ENCODE measurements around the gene ZNF134.
A peak's percentile ranks its signal among the peaks of the same experiment; 100 is the strongest.

Gene ZNF134

DNA sequence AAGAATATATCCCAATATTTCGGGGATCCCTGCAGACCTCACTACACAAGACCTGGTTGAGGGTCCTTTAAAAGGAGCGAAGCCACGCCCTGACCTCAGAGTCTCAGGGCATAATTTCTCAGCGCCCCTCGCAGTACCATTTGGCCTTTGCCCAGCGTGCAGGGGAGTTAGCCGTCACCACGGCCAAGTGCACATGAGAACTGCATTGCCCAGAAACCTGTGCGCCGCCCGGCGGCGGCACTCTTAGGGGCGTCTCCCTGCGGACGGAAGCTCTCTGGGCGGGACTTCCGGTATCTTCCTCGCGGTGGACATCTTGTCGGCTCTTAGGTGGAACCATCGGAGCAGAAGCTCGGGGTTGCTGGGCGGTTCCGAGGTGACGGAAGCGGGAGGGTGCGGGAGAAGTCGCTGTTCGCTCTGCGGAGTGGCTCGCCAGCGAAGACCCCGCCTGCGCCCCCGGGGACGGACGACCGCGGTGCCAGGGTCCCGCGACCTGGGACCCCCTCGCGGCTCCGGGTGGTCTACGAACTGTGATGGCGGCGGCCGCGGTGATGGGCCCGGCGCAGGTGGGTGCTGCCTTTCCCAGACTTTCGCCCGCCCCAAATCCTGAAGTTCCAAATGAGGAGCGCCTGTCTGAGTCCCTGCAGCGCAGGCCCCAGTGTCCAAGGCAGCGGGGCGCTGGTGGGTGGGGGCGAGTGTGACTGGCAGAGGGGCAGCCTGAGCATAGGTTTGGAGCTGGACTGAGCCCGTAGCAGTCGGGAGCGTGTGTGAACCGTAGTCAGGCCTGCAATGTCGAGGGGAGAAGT lies at the start of gene ZNF134:
TSS of gene ZNF134 (plus strand) at position 302 of the 803 bp plus-strand sequence. CDS start 5,227 bp downstream, outside the sequence.
- DNase-seq (ENCODE audit: extremely low read depth, low read depth) = peak; percentile 49
- TF ChIP-seq, protein P1, sequence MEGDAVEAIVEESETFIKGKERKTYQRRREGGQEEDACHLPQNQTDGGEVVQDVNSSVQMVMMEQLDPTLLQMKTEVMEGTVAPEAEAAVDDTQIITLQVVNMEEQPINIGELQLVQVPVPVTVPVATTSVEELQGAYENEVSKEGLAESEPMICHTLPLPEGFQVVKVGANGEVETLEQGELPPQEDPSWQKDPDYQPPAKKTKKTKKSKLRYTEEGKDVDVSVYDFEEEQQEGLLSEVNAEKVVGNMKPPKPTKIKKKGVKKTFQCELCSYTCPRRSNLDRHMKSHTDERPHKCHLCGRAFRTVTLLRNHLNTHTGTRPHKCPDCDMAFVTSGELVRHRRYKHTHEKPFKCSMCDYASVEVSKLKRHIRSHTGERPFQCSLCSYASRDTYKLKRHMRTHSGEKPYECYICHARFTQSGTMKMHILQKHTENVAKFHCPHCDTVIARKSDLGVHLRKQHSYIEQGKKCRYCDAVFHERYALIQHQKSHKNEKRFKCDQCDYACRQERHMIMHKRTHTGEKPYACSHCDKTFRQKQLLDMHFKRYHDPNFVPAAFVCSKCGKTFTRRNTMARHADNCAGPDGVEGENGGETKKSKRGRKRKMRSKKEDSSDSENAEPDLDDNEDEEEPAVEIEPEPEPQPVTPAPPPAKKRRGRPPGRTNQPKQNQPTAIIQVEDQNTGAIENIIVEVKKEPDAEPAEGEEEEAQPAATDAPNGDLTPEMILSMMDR (IDR thresholded peaks at IDR 0.05; ENCODE audit: low read depth, low read length) = peak; percentile 22

DNA sequence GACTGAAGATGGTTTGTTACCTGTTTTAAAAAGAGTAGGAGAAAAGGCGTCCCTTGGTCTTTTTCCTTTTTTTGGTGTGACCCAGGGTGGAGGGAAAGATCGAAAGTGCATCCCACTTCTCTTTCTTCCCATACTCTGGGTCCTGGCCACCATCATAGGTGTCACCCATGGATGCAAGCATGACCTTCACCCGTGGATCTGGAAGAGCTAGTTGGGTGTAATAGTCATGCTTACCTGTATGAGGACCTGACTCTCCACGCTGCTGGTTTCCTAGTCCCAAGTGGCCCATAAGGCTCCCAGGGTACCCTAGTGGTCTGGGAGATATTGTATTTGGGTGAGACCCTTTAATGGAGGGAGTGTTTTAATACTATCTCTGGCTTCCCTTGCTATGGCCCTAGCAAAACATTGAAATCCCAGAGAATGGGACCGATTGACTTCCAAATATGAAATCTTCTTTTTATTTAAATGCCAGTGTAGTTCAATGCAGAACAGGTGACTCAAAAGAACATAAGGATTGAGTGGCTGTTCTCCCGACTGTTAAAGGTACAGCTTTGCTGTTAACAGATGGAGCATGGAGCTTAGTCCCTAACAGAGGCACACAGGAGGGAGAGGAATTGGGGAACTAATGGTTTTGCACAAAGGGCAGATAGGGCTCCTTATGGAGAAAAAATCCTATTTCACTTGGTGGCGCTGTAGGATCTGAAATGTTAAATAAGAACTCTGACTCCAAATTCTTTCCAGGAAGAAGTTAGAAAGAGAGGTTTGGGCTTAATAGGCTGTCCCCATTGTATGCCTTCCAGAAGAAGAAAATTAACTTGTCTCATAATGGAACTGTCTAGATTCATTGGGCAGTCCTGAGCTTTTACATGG lies 47.4 kb upstream of the ZNF134 start:
- TF ChIP-seq, protein P1 (IDR thresholded peaks at IDR 0.05; ENCODE audit: low read depth, low read length) = no peak
- DNase-seq (ENCODE audit: extremely low read depth, low read depth) = no peak

DNA sequence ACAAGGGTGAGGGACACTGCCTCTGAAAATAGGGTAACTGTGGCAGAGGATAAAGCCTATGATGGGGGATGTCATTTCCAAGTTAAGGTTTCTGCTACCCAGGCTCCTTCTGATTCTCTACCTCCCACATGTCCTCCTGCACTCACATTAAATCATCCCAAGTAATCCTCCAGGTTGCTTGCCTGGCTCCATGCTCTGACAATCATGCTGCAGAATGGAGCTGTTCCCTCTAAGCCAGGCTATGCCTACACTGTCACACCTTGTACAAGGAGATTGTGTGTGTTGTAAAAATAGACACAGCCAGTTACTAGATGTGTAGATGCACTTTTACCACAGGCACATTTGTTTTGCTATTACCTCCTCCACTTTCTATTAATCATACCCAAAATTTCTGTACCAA lies 43.3 kb upstream of the ZNF134 start:
- DNase-seq (ENCODE audit: extremely low read depth, low read depth) = no peak
- TF ChIP-seq, protein P1 (IDR thresholded peaks at IDR 0.05; ENCODE audit: low read depth, low read length) = no peak

DNA sequence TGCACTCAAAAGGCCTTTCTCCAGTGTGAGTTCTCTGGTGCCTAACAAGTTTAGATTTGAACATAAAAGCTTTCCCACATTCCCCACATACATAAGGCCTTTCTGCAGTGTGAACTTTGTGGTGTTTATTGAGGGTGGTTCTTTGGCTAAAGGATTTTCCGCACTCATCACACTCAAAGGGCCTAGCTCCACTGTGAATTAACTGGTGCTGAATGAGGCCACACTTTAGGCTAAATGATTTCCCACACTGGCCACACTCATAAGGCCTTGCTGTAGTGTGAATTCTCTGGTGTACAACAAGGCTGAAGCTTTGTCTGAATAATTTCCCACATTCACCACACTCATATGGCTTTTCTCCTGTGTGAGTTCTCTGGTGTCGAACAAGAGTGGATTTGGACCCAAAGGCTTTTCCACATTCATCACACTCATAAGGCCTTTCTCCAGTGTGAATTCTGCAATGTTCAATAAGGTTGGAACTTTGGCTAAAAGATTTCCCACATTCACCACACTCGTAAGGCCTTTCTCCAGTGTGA lies 41.6 kb upstream of the ZNF134 start:
- DNase-seq (ENCODE audit: extremely low read depth, low read depth) = no peak
- TF ChIP-seq, protein P1 (IDR thresholded peaks at IDR 0.05; ENCODE audit: low read depth, low read length) = no peak

DNA sequence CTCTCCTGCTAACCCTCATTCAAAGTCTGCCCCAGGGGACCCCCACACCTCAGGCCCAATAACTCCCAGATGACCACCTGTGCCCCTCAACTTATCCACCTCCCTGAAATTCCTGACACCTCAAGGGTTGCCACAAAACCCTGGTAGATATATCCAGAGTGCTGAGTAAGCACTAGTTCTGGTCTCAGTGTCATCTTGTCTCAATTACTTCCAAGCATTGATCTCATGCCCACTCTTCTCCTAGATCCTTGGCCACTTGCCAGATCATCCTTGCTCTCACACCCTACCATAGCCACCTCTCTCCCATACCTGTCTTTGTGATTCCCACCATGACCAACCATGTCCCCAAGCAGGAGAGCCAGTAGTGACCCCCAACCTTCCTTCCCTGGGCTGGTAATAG lies 37.4 kb upstream of the ZNF134 start:
- no peak for DNase-seq (ENCODE audit: extremely low read depth, low read depth)
- TF ChIP-seq, protein P1 (IDR thresholded peaks at IDR 0.05; ENCODE audit: low read depth, low read length) = no peak

DNA sequence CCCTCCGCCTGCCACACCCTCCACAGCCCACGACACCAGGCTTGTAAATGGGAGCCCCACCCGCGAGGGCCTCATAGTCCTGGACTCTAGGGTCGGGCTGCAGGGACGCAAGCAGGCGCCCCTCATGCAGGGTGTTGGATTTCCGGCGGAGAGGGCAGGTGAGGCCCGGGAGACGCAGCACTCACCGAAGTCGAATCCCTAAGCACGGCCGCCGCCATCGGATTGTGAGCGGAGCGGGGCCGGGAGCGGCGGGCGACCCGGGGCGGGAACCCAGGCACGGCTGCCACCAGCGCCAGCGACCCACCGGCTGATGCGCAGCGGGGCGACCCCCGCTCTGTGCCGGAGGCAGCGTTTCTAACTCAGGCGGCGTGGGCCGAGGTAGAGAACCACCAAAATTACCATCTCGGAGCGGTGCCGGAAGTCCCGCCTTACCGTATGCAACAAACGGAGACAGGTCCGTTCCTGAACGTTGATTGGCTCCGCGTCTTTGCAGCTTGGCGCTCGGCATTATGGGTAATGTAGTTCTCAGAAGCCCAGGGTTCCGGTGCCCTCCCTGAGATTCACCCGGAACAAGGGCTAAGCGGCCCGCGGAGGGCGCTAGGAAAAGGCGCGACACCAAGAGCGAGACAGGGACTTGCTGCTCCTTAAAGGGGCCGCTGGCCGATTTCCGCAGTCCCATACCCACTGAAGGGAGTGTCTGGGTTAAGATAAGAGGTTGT lies 35.4 kb upstream of the ZNF134 start, which contains the start of gene ZNF416:
TSS of gene ZNF416 (minus strand) at position 425 of the 719 bp plus-strand sequence. CDS start at position 218, 207 bp downstream.
- DNase-seq (ENCODE audit: extremely low read depth, low read depth) = peak; percentile 91

More for the DNA sequence above, 35.4 kb upstream of the ZNF134 start, which contains the start of gene ZNF416:
- TF ChIP-seq, protein P1 (IDR thresholded peaks at IDR 0.05; ENCODE audit: low read depth, low read length) = peak; percentile 21

Measured in AG09319 (cell line).